CD8-positive, alpha-beta memory T cell (primary cell): Measurements from ENCODE around the gene STH. TPM values are rescaled to one million over a fixed set of nuclear protein-coding genes. Genes with fewer than 3 reads are reported as not detected.

ENCODE experiments used
- CTCF ChIA-PET: fragments of 350-600 bp; sonication (Branson Sonifier 250); formaldehyde crosslinking; loops from one replicate; lab custom pipeline; 2021; ENCODE audit warnings: antibody characterized with exemption; lab: Charles Lee
- POLR2A ChIA-PET: fragments of 350-600 bp; sonication (Branson Sonifier 250); formaldehyde crosslinking; loops from one replicate; lab custom pipeline; 2021; ENCODE audit warnings: antibody characterized with exemption; lab: Charles Lee
- DNase-seq, 5 donors: peaks; one replicate each; pipeline versions ENCODE4 v3.0.0 to v3.0.0-alpha.2; 2020 to 2022; ENCODE audit warnings: mixed read lengths in 1 of 5
- H3K27ac ChIP-seq: one replicate; pipeline ENCODE4 v1.7.0; 2013; ENCODE audit warnings: low read depth, mild to moderate bottlenecking, low read length, moderate library complexity
- H3K27me3 ChIP-seq: 2 replicates; pipeline ENCODE4 v1.7.0; 2013; ENCODE audit warnings: low read length, mild to moderate bottlenecking; ENCODE audit not compliant: insufficient read depth, poor library complexity, severe bottlenecking
- H3K36me3 ChIP-seq: 2 replicates; pipeline ENCODE4 v1.7.0; 2013; ENCODE audit warnings: mild to moderate bottlenecking, low read length, moderate library complexity; ENCODE audit not compliant: insufficient read depth
- H3K4me1 ChIP-seq: 2 replicates; pipeline ENCODE4 v1.7.0; 2013; ENCODE audit warnings: mild to moderate bottlenecking, low read length, moderate library complexity; ENCODE audit not compliant: insufficient read depth
- H3K4me3 ChIP-seq: 2 replicates; pipeline ENCODE4 v1.7.0; 2013; ENCODE audit warnings: mild to moderate bottlenecking, low read length
- H3K9me3 ChIP-seq: 2 replicates; pipeline ENCODE4 v1.7.0; 2013; ENCODE audit warnings: mild to moderate bottlenecking, low read length
- H3K27ac Mint-ChIP-seq, 8 donors: one replicate each; pipeline ENCODE4 v1.8.0; 2020 to 2021; ENCODE audit warnings: mixed read lengths in 8 of 8, mild to moderate bottlenecking in 6 of 8, inconsistent platforms in 3 of 8, moderate library complexity in 3 of 8
- H3K27me3 Mint-ChIP-seq, 2 donors: one replicate each; pipeline ENCODE4 v1.8.0; 2020 to 2021; ENCODE audit warnings: mixed read lengths in 2 of 2, mild to moderate bottlenecking in 1 of 2, moderate library complexity in 1 of 2
- H3K36me3 Mint-ChIP-seq, 3 donors: one replicate each; pipeline ENCODE4 v1.8.0; 2020 to 2021; ENCODE audit warnings: mixed read lengths in 3 of 3, inconsistent platforms in 1 of 3, mild to moderate bottlenecking in 1 of 3
- H3K4me1 Mint-ChIP-seq, 3 donors: one replicate each; pipeline ENCODE4 v1.8.0; 2020 to 2021; ENCODE audit warnings: mixed read lengths in 3 of 3, inconsistent platforms in 1 of 3, mild to moderate bottlenecking in 1 of 3
- H3K4me3 Mint-ChIP-seq, 7 donors: one replicate each; pipeline ENCODE4 v1.8.0; 2020 to 2021; ENCODE audit warnings: mixed read lengths in 7 of 7, mild to moderate bottlenecking in 6 of 7, moderate library complexity in 4 of 7, inconsistent platforms in 2 of 7
- H3K9me3 Mint-ChIP-seq, 5 donors: one replicate each; pipeline ENCODE4 v1.8.0; 2020 to 2022; ENCODE audit warnings: mixed read lengths in 5 of 5, mild to moderate bottlenecking in 3 of 5, moderate library complexity in 2 of 5, inconsistent platforms in 1 of 5
- polyA plus RNA-seq: library from polyadenylated mRNA; unstranded; fragments of 300-500 nt; fragmentation: Illumina TruSeq; gene quantifications from one replicate; pipeline ENCODE4 v1.2.3, GENCODE V29; 2021
- total RNA-seq, 2 experiments: library from RNA; stranded (reverse); gene quantifications; one replicate each; pipeline ENCODE4 v1.2.3, GENCODE V29; 2021

Gene STH
- total and polyA plus RNA-seq, 3 experiments from 2014 or later, result not detected

DNA sequence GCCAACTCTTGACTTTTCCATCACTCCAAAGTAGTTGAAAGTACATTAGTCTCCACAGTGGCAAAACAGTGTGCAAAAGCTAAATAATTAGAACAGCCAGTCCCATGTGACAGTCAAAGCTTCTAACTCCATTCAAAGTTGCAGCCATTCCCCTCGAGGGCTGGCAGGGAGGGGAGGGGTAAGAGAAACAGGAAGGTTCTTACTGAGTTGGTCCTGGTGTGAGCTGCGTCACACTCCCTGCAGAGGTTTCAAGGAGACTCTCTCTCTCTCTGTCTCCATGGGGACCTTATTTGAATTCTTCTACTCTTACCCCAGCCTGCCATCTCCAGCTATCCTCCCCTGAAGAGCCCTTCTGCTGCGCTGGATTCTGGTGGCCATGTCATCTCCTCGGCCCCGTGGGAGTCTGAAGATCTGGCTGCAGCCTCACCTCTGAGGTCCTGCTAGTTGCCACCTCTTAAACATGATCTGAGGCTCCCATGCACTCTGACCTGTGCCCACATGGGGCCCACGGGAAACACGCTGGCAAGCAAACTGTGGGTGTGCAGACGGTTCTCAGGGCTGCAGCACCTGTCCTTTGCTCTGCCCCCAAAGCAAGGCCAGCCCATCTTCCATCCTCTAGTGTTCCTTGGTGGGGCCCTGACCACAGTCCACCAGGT, 23.3 kb upstream of the STH start:
- peak overlapping the region in 1 of 8 donors; percentile 38 for H3K27ac Mint-ChIP-seq
- Histone ChIP-seq H3K9me3 (no peaks in the 10 kb centered on the region), H3K27ac (no peak overlapping the region), H3K36me3 (no peaks in the 10 kb centered on the region), H3K27me3 (no peaks in the 10 kb centered on the region), H3K4me1 (no peaks in the 10 kb centered on the region), H3K4me3 (no peak overlapping the region)
- DNase-seq, result no peak
- peaks cover 0 to 2% (median 0%) of the 10 kb centered on the region in 5 donors for H3K9me3 Mint-ChIP-seq
- H3K27me3 Mint-ChIP-seq, result peaks cover 3 to 14% of the 10 kb centered on the region in 2 donors
- no peak overlapping the region for H3K4me3 Mint-ChIP-seq
- H3K4me1 Mint-ChIP-seq, result peaks cover 4 to 9% (median 7%) of the 10 kb centered on the region in 3 donors
- ChIA-PET CTCF (no interaction called here), POLR2A (no interaction called here)
- H3K36me3 Mint-ChIP-seq, result peaks cover 0 to under 1% (median 0%) of the 10 kb centered on the region in 3 donors

DNA sequence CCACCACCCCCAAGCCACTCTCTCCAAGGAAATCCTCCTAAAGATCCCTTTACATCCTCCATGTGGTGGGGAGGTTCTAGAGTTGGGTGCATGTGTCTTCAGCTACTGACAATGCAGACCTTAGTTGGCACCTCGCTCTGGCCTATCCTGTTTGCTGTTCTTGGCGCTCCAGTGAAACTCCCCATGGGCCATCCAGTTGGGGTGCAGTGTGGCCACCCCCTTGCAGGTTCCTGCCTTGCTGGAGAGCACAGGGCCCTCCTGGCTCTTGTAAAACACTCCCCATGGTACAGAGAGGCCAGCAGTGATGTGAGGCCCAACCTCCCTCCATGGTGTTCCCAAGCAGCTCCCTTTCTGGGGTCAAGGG, 22.7 kb upstream of the STH start:
- Histone ChIP-seq H3K27ac (peak overlapping the region; percentile 41), H3K9me3 (no peaks in the 10 kb centered on the region), H3K4me1 (no peaks in the 10 kb centered on the region), H3K4me3 (no peak overlapping the region), H3K36me3 (no peaks in the 10 kb centered on the region), H3K27me3 (no peaks in the 10 kb centered on the region)
- POLR2A ChIA-PET, result no interaction called here
- H3K9me3 Mint-ChIP-seq, result peaks cover 0 to 2% (median 0%) of the 10 kb centered on the region in 5 donors
- H3K27me3 Mint-ChIP-seq, result peaks cover 3 to 13% of the 10 kb centered on the region in 2 donors
- no peak for DNase-seq
- no peak overlapping the region for H3K27ac Mint-ChIP-seq
- no peak overlapping the region for H3K4me3 Mint-ChIP-seq
- peaks cover 4 to 9% (median 7%) of the 10 kb centered on the region in 3 donors for H3K4me1 Mint-ChIP-seq
- CTCF ChIA-PET, result no interaction called here
- H3K36me3 Mint-ChIP-seq, result no peaks in the 10 kb centered on the region

- Mint-ChIP-seq H3K36me3 (no peaks in the 10 kb centered on the region), H3K4me1 (peaks cover 4 to 9% (median 7%) of the 10 kb centered on the region in 3 donors), H3K9me3 (peaks cover 0 to 2% (median 0%) of the 10 kb centered on the region in 5 donors), H3K4me3 (no peak overlapping the region), H3K27me3 (peaks cover 3 to 13% of the 10 kb centered on the region in 2 donors), H3K27ac (no peak overlapping the region)
- no peaks in the 10 kb centered on the region for H3K27me3 ChIP-seq
- H3K9me3 ChIP-seq, result no peaks in the 10 kb centered on the region
- DNase-seq, result peak in 1 of 5 donors; percentile 16
- CTCF ChIA-PET, result no interaction called here
- no peak overlapping the region for H3K4me3 ChIP-seq
- H3K4me1 ChIP-seq, result no peaks in the 10 kb centered on the region
- POLR2A ChIA-PET, result no interaction called here
- H3K36me3 ChIP-seq, result no peaks in the 10 kb centered on the region
- H3K27ac ChIP-seq, result peak overlapping the region; percentile 41
These were observed 22.1 kb upstream of the STH start for GRCh38 chr17:45976755-45977505.

DNA sequence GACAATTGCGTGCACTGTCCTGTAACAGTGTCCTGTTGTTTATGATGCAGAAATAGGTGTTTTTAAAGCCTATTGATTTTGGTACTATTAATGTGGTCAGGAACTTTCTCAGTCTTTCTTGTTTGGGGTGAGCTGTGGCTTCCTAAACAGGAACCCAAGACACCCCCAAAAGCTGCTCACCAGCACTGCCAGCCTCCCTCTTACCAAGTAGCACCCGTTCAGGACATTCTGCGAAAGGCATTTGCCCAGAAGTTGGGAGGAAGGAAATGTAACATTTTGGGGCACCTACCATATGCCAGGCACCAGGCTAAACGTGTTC, 21.6 kb upstream of the STH start:
- Mint-ChIP-seq H3K27me3 (peaks cover 3 to 9% of the 10 kb centered on the region in 2 donors), H3K4me1 (peaks cover 4 to 9% (median 7%) of the 10 kb centered on the region in 3 donors), H3K36me3 (no peaks in the 10 kb centered on the region), H3K4me3 (no peak overlapping the region), H3K27ac (peak overlapping the region in 1 of 8 donors; percentile 65), H3K9me3 (no peaks in the 10 kb centered on the region)
- Histone ChIP-seq H3K27me3 (no peaks in the 10 kb centered on the region), H3K4me1 (no peaks in the 10 kb centered on the region), H3K27ac (peak overlapping the region; percentile 35), H3K4me3 (no peak overlapping the region), H3K36me3 (no peaks in the 10 kb centered on the region), H3K9me3 (no peaks in the 10 kb centered on the region)
- DNase-seq, result no peak
- POLR2A ChIA-PET, result no interaction called here
- CTCF ChIA-PET, result no interaction called here

- H3K4me1 ChIP-seq, result no peaks in the 10 kb centered on the region
- H3K27ac Mint-ChIP-seq, result peak overlapping the region in 1 of 8 donors; percentile 66
- H3K27ac ChIP-seq, result peak overlapping the region; percentile 35
- H3K36me3 Mint-ChIP-seq, result no peaks in the 10 kb centered on the region
- ChIA-PET CTCF (no interaction called here), POLR2A (no interaction called here)
- DNase-seq, result no peak
- H3K36me3 ChIP-seq, result no peaks in the 10 kb centered on the region
- no peak overlapping the region for H3K4me3 Mint-ChIP-seq
- H3K4me1 Mint-ChIP-seq, result peaks cover 4 to 9% (median 7%) of the 10 kb centered on the region in 3 donors
- H3K4me3 ChIP-seq, result no peak overlapping the region
- no peaks in the 10 kb centered on the region for H3K27me3 ChIP-seq
- peaks cover 3 to 5% of the 10 kb centered on the region in 2 donors for H3K27me3 Mint-ChIP-seq
- H3K9me3 Mint-ChIP-seq, result no peaks in the 10 kb centered on the region
- H3K9me3 ChIP-seq, result no peaks in the 10 kb centered on the region
These were observed 20.9 kb upstream of the STH start for GRCh38 chr17:45977976-45978626.

DNA sequence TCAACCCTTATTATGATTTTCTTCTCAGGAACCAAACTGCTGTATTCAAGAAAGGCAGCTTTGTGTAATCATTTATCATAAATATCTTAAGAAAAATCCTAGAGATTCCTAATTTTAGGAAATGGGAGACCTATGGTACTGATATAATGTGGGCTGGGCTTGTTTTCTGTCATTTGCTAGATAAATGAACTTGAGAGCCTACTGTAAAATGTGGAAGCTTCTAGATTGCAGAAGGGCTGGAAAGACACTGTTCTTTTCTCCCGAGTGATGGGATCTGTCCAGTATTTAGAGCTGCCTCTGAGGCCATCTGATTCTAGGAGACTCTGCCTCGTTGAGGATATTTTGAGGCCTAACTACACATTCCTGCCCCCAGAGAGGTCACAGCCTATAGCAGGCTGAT, 19.9 kb upstream of the STH start:
- Mint-ChIP-seq H3K4me3 (no peak overlapping the region), H3K36me3 (no peaks in the 10 kb centered on the region), H3K27ac (peak overlapping the region in 1 of 8 donors; percentile 26), H3K4me1 (peaks cover 4 to 9% (median 7%) of the 10 kb centered on the region in 3 donors), H3K9me3 (no peaks in the 10 kb centered on the region), H3K27me3 (peaks cover 3 to 5% of the 10 kb centered on the region in 2 donors)
- H3K27ac ChIP-seq, result no peak overlapping the region
- no peaks in the 10 kb centered on the region for H3K4me1 ChIP-seq
- ChIA-PET POLR2A (interaction anchor here (0.5 kb wide), 1 partner anchor 32 kb away, joined by 3 read pairs; no protein-coding TSS in a partner anchor), CTCF (no interaction called here)
- no peaks in the 10 kb centered on the region for H3K9me3 ChIP-seq
- no peak overlapping the region for H3K4me3 ChIP-seq
- DNase-seq, result no peak
- no peaks in the 10 kb centered on the region for H3K36me3 ChIP-seq
- no peaks in the 10 kb centered on the region for H3K27me3 ChIP-seq

- no peaks in the 10 kb centered on the region for H3K9me3 Mint-ChIP-seq
- Histone ChIP-seq H3K4me3 (no peak overlapping the region), H3K36me3 (no peaks in the 10 kb centered on the region), H3K27me3 (no peaks in the 10 kb centered on the region), H3K4me1 (no peaks in the 10 kb centered on the region), H3K9me3 (no peaks in the 10 kb centered on the region), H3K27ac (no peak overlapping the region)
- H3K4me1 Mint-ChIP-seq, result peaks cover 4 to 9% (median 7%) of the 10 kb centered on the region in 3 donors
- DNase-seq, result no peak
- H3K27ac Mint-ChIP-seq, result no peak overlapping the region
- H3K4me3 Mint-ChIP-seq, result no peak overlapping the region
- POLR2A ChIA-PET, result no interaction called here
- CTCF ChIA-PET, result no interaction called here
- H3K27me3 Mint-ChIP-seq, result peaks cover under 1 to 5% of the 10 kb centered on the region in 2 donors
- no peaks in the 10 kb centered on the region for H3K36me3 Mint-ChIP-seq
These were observed 18.2 kb upstream of the STH start for GRCh38 chr17:45980855-45981254.

- H3K9me3 Mint-ChIP-seq, result no peaks in the 10 kb centered on the region
- H3K36me3 Mint-ChIP-seq, result no peaks in the 10 kb centered on the region
- H3K4me1 Mint-ChIP-seq, result peaks cover 4 to 9% (median 7%) of the 10 kb centered on the region in 3 donors
- peaks cover 0 to 5% of the 10 kb centered on the region in 2 donors for H3K27me3 Mint-ChIP-seq
- no peak for DNase-seq
- H3K4me3 Mint-ChIP-seq, result no peak overlapping the region
- H3K27ac ChIP-seq, result no peak overlapping the region
- no peak overlapping the region for H3K27ac Mint-ChIP-seq
- no peaks in the 10 kb centered on the region for H3K36me3 ChIP-seq
- H3K4me1 ChIP-seq, result no peaks in the 10 kb centered on the region
- H3K9me3 ChIP-seq, result no peaks in the 10 kb centered on the region
- no peak overlapping the region for H3K4me3 ChIP-seq
- no peaks in the 10 kb centered on the region for H3K27me3 ChIP-seq
- POLR2A ChIA-PET, result no interaction called here
- CTCF ChIA-PET, result no interaction called here
These were observed 17.7 kb upstream of the STH start for GRCh38 chr17:45981306-45981705.
